ENCODE results near the gene RPS10.

RPS10 gene

DNA sequence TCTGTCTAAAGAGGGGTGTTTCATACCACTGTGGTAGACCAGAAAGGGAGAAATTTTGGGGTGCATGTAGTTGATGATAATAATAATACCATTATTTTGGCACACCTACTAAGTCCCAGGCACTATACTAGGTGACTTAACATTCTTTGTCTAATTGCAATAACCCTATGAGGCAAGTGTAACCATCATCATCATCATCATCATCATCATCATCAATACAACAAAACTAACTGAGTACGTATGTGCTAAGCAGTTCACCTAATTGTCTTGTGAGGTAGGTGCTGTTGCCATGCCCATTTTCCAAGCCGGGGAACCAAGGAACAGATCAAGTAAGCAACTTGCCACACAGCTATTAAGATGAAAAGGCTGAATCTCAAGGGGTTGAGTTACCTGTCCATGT is 37.4 kb upstream of the RPS10 start:
- FAIRE-seq: no peak
- no peak for TF ChIP-seq POLR2AphosphoS5 (IDR thresholded peaks at IDR 0.05; ENCODE audit: low read depth, low read length)
- no peak for TF ChIP-seq POLR2A (IDR thresholded peaks at IDR 0.05; ENCODE audit: low read depth, low read length)
- TF ChIP-seq TAF1 (IDR thresholded peaks at IDR 0.05; ENCODE audit: borderline replicate concordance, low read depth, low read length): no peak

DNA sequence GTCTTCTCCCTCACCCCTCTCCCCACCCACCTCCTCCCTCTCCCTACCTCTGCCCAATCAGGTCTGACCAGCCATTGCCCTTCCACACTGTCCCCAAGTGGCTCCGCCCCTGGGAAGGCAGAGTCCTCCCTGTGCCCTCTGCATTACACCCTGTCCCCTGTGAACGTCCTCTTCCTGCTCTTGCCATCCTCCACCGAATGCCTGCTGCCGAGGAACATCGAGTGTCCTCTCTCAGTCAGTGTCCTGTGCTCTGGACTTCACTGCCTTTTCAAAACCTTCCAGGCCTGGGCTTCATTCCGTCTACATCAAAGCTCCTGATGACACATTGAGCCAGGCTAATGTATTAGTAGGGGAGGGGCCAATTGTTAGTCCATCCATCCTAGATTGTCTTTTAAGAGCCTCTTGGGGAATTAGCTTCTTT is 36.7 kb upstream of the RPS10 start:
- DNase-seq (ENCODE audit: insufficient read length): no peak
- TF ChIP-seq POLR2A (IDR thresholded peaks at IDR 0.05; ENCODE audit: low read depth, low read length) (no peak), POLR2AphosphoS5 (IDR thresholded peaks at IDR 0.05; ENCODE audit: low read depth, low read length) (no peak), TAF1 (IDR thresholded peaks at IDR 0.05; ENCODE audit: borderline replicate concordance, low read depth, low read length) (no peak)
- no peak for FAIRE-seq

More for the DNA sequence above, 37.4 kb upstream of the RPS10 start:
- no peak for DNase-seq (ENCODE audit: insufficient read length)

GRCh38 chr6:34462010-34462409 is 36.1 kb upstream of the RPS10 start:
- DNase-seq (ENCODE audit: insufficient read length): no peak
- TF ChIP-seq POLR2A (IDR thresholded peaks at IDR 0.05; ENCODE audit: low read depth, low read length) (no peak), TAF1 (IDR thresholded peaks at IDR 0.05; ENCODE audit: borderline replicate concordance, low read depth, low read length) (no peak), POLR2AphosphoS5 (IDR thresholded peaks at IDR 0.05; ENCODE audit: low read depth, low read length) (no peak)
- no peak for FAIRE-seq

DNA sequence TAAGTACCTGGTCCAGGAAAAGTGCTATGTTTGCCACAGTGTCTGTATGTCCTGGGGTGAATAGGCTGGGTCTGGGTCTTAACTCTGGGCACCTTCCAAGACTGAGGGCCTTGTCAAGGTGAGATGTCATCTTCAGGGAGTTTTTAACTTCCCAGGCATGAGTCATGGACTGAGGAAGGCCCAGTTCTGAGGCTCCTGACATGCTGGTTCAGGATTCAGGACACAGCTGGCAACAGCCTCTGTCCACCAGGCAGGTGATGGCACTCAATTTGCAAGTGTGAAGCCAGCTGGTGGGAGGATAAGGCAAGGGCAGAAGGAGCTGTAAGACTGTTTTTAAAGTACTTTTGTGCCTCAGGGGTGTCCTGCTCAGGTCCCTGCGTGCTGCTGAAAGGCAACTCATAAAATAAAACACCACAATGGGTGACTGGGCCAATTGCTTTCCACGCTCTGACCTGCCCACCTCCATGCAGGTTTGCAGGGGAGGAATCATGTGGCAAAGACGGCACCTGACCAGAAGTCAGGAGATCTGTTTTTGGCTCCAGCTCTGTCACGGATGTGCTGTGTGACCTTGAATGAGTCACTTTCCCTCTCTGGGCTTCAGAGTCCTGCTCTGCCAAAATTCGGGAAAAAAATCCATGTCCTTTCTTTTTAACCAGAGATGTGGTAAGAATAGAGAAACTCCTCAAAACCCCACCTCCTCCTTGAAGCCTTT is 35.1 kb upstream of the RPS10 start:
- TF ChIP-seq TAF1 (IDR thresholded peaks at IDR 0.05; ENCODE audit: borderline replicate concordance, low read depth, low read length): no peak
- no peak for TF ChIP-seq POLR2AphosphoS5 (IDR thresholded peaks at IDR 0.05; ENCODE audit: low read depth, low read length)
- TF ChIP-seq POLR2A (IDR thresholded peaks at IDR 0.05; ENCODE audit: low read depth, low read length): no peak
- DNase-seq (ENCODE audit: insufficient read length): no peak
- no peak for FAIRE-seq

DNA sequence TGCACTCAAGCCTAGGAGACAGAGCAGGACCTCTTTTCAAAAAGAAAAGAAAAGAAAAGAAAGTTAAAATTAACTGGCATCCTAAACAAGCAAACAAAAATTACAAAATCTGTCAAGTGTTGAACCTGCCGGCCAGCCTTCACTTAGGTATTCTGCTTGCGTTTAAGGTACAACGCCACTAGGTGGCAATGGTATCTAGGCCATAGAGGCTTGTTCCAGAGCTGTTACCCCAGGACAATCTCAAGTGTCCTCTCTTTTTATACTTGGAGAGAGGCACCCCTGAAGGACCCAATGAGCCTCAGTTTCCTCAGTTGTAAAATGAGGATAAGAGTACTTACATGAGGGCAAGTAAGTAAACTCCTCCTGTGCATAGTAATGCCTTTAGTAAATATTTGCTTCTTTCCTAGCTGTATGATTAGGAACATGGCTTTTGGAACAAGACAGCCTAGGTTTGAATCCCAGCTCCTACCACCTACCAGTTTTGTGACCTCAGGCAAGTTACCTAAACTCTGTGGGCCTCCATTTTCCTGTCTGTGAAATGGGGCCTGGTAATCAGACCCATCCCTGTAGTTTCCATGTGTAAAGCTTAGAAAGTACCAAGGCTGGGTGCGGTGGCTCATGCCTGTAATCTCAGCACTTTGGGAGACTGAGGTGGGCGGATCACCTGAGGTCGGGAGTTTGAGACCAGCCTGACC is 34.2 kb upstream of the RPS10 start:
- DNase-seq (ENCODE audit: insufficient read length): no peak
- no peak for FAIRE-seq
- TF ChIP-seq TAF1 (IDR thresholded peaks at IDR 0.05; ENCODE audit: borderline replicate concordance, low read depth, low read length): no peak
- TF ChIP-seq POLR2AphosphoS5 (IDR thresholded peaks at IDR 0.05; ENCODE audit: low read depth, low read length): no peak
- TF ChIP-seq POLR2A (IDR thresholded peaks at IDR 0.05; ENCODE audit: low read depth, low read length): no peak

DNA sequence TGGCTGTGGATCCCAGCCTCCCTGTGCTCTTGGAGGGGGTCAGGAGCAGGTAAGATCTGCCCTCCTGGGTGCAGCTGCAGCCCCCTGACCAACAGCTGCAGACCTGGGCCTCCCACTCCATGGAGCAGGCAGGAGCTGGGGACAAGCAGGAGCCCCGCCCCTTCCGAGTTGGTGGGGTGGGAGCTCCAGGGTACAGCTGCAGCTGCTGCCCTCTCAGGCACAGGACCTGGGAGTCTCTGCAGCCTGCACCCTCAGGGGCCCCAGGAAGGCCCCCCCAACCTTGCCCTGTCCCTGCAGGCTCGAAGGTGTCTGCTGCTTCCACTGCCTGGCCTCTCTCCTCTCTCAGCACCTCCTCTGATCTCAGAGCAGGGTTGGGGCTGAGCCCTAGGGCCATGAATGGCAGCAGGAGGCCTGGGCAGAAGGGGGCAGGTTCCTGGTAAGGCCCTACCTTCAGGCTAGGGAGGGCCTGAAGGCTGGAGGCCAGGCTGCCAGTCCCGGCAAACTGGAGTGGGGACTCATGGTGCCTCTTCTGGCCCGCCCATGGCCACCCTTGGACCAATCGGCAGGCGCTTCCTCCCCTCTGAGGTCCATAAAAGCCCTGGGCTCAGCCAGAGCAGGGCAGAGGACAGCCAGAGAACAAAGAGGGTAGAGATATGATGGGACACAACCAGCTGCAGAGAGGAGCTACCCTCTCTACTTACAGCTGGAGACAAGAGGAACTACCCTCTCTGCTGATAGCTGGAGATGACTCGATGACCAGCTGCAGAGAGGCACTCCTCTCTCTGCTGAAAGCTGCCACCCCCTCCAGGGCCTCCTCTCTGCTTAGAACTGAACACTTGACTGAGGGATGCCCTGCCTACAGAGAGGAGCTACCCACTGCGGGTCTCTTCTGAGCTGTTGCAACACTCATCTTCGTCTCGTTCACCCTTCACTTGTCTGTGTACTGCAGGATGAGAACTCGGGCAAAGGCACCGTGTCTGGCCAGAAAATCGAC is 32.2 kb upstream of the RPS10 start:
- TF ChIP-seq POLR2AphosphoS5 (IDR thresholded peaks at IDR 0.05; ENCODE audit: low read depth, low read length): no peak
- no peak for TF ChIP-seq TAF1 (IDR thresholded peaks at IDR 0.05; ENCODE audit: borderline replicate concordance, low read depth, low read length)
- TF ChIP-seq POLR2A (IDR thresholded peaks at IDR 0.05; ENCODE audit: low read depth, low read length): no peak
- FAIRE-seq (no peak), DNase-seq (ENCODE audit: insufficient read length) (no peak)

DNA sequence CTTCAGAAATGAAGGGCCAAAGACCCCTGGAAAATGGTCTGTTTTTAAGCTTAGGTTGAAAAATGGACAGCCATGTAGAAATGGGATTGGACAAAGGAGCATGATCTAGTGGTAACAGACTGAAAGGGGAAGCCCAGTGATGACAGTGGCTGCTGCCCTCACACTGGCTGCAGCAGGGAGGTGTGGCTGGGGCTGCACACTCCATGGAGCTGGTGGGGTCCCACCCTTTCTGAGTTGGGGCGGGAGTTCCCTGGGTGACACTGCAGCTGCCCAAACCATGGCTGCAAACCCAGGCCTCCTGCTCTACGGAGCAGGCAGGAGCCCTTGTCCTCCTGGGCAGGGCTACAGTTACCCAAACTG is 31.5 kb upstream of the RPS10 start:
- DNase-seq (ENCODE audit: insufficient read length): no peak
- FAIRE-seq: no peak
- no peak for TF ChIP-seq TAF1 (IDR thresholded peaks at IDR 0.05; ENCODE audit: borderline replicate concordance, low read depth, low read length)
- TF ChIP-seq POLR2AphosphoS5 (IDR thresholded peaks at IDR 0.05; ENCODE audit: low read depth, low read length): no peak
- no peak for TF ChIP-seq POLR2A (IDR thresholded peaks at IDR 0.05; ENCODE audit: low read depth, low read length)

GRCh38 chr6:34455831-34456230 is 30.0 kb upstream of the RPS10 start:
- TF ChIP-seq TAF1 (IDR thresholded peaks at IDR 0.05; ENCODE audit: borderline replicate concordance, low read depth, low read length) (no peak), POLR2AphosphoS5 (IDR thresholded peaks at IDR 0.05; ENCODE audit: low read depth, low read length) (no peak), POLR2A (IDR thresholded peaks at IDR 0.05; ENCODE audit: low read depth, low read length) (no peak)
- no peak for DNase-seq (ENCODE audit: insufficient read length)
- FAIRE-seq: no peak

DNA sequence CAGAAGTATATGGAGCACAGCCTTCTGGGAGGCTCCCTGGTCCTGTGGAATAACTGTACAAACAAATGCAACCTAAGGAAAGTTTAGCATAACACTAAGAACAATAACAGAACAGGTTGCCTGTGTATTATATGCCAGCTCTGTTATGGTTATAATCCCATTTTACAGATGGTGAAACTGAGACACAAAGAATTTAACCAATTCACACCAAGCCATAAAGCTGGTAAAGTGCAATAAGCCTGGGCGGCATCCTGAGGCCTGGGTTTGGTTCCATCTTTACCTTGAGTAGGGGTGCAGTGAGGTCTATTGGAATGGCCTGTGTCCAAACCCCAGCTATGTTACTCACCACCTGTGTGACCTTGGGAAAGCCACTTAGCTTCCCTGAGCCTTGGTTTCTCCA is 25.3 kb upstream of the RPS10 start:
- no peak for FAIRE-seq
- DNase-seq (ENCODE audit: insufficient read length): no peak
- no peak for TF ChIP-seq TAF1 (IDR thresholded peaks at IDR 0.05; ENCODE audit: borderline replicate concordance, low read depth, low read length)
- TF ChIP-seq POLR2AphosphoS5 (IDR thresholded peaks at IDR 0.05; ENCODE audit: low read depth, low read length): no peak
- no peak for TF ChIP-seq POLR2A (IDR thresholded peaks at IDR 0.05; ENCODE audit: low read depth, low read length)

GRCh38 chr6:34447910-34448309 is 22.0 kb upstream of the RPS10 start:
- DNase-seq (ENCODE audit: insufficient read length) (no peak), FAIRE-seq (no peak)
- TF ChIP-seq TAF1 (IDR thresholded peaks at IDR 0.05; ENCODE audit: borderline replicate concordance, low read depth, low read length): no peak
- no peak for TF ChIP-seq POLR2A (IDR thresholded peaks at IDR 0.05; ENCODE audit: low read depth, low read length)

- no peak for FAIRE-seq
- no peak for DNase-seq (ENCODE audit: insufficient read length)
- TF ChIP-seq TAF1 (IDR thresholded peaks at IDR 0.05; ENCODE audit: borderline replicate concordance, low read depth, low read length) (no peak), POLR2A (IDR thresholded peaks at IDR 0.05; ENCODE audit: low read depth, low read length) (no peak), POLR2AphosphoS5 (IDR thresholded peaks at IDR 0.05; ENCODE audit: low read depth, low read length) (no peak)
These were observed 21.5 kb upstream of the RPS10 start for GRCh38 chr6:34447386-34447785.
